GM12873 (cell line): Measurements from ENCODE around the gene LASP1.

Source experiments
- TF ChIP-seq, protein P1 (sequence below): IDR thresholded peaks from 2 replicates; pipeline ENCODE4 v1.5.1; 2012; ENCODE audit warnings: low read depth, mild to moderate bottlenecking, moderate library complexity, low read length, control low read depth; ENCODE audit not compliant: insufficient read depth; ENCODE audit errors: missing control alignments

Gene LASP1

DNA sequence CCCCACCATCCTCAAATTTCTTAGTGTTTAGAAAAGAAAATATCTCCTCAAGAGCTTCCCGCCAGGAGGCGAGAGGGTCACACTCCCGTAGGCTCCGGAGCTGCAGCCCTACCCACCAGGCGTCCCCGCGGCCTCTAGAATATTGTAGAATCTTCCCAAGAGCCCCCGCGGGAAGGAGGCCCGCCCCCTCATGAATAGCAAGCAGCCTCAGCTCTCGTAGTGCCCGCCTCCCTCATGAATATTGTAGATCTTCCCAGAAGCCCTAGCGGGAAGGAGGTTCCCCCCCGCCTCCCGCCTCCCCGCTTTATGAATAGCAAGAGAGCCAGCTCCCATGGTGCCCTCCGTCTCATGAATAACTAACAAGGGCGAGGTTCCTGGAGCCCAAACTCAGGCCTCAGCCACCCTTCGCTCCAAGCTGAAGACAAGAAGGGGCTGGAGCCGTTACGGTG, 97.5 kb downstream of the LASP1 start, which contains the start of gene FBXO47:
Gene FBXO47, minus strand, starts transcription at position 114 of the 449 bp plus-strand sequence. CDS start 4,378 bp downstream, outside the sequence.
- TF ChIP-seq, protein P1, sequence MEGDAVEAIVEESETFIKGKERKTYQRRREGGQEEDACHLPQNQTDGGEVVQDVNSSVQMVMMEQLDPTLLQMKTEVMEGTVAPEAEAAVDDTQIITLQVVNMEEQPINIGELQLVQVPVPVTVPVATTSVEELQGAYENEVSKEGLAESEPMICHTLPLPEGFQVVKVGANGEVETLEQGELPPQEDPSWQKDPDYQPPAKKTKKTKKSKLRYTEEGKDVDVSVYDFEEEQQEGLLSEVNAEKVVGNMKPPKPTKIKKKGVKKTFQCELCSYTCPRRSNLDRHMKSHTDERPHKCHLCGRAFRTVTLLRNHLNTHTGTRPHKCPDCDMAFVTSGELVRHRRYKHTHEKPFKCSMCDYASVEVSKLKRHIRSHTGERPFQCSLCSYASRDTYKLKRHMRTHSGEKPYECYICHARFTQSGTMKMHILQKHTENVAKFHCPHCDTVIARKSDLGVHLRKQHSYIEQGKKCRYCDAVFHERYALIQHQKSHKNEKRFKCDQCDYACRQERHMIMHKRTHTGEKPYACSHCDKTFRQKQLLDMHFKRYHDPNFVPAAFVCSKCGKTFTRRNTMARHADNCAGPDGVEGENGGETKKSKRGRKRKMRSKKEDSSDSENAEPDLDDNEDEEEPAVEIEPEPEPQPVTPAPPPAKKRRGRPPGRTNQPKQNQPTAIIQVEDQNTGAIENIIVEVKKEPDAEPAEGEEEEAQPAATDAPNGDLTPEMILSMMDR, result no peak

DNA sequence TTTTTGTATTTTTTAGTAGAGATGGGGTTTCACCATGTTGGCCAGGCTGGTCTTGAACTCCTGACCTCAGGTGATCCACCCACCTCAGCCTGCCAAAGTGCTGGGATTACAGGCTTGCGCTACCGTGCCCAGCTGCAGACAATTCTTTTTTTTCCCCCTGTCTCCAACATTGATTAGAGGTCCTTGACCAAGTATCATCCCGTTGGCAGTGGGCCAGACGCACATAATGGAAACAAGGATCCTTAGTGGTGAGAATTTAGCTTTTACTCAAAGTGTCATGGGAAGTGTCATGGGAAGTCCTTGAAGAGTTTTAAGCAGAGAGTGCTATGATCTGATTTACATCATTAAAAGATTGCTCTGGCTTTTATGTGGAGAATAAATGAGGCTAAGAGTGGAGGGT, 99.4 kb downstream of the LASP1 start:
- TF ChIP-seq, protein P1, result no peak

DNA sequence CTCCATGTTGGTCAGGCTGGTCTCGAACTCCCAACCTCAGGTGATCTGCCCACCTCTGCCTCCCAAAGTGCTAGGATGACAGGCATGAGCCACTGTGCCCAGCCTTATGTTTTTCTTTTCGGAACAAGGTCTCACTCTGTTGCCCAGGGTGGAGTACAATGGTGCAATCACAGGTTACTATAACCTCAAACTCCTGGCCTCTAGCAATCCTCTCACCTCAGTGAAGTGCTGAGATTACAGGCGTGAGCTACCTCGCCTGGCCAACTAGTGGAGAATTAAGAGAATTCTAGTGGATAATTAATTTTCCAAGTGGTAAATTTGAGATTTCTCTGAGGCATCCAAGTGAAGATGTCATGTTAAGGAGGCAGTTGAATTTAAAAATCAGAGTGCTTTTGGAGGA, 100.3 kb downstream of the LASP1 start:
- TF ChIP-seq, protein P1, result no peak

DNA sequence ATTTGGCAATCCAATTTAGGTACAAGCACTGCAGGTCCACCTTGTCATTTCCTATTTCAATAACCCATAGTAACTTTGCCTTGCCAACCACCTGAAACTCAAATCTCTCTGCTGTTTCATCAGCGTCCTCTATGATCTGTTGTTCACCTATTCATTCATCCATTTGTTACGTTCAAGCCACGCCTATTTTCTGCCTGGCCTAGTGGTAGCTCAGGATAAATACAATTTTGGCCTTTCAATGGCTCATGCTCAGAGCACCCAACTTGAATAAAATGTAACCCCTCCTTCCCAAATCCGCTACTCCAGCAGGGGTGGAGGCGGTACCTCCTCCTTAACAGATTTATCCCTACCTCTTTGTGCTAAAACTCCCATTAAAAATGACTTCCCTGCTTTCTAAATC, 100.9 kb downstream of the LASP1 start:
- TF ChIP-seq, protein P1, result no peak
